ENCODE results near the gene SLC7A1. TPM values are rescaled to one million over a fixed set of nuclear protein-coding genes. Genes with fewer than 3 reads are reported as not detected.

The SLC7A1 gene
- total and polyA plus RNA-seq, 2 of the 8 experiments (the other 6 are each of a cell fraction or from before 2014, with no cell fraction given): 26.8 to 114 TPM

GRCh38 chr13:29513981-29514719 lies 81.3 kb downstream of the SLC7A1 start (continued):
- no peak for TF ChIP-seq CHD7 (IDR thresholded peaks at IDR 0.05; ENCODE audit: insufficient replicate concordance, low read length)
- TF ChIP-seq HDAC6 (IDR thresholded peaks at IDR 0.05; ENCODE audit: low read depth, low read length): no peak
- TF ChIP-seq SIRT6 (IDR thresholded peaks at IDR 0.05; ENCODE audit: low read length): no peak

Measured in H1 (cell line).